HG03159 (cell line): ENCODE data around the gene TCF4.
A peak's percentile ranks its signal among the peaks of the same experiment; 100 is the strongest.

Experiments
- ATAC-seq: cut with Tn5 transposase; IDR thresholded peaks from one replicate; pipeline ENCODE4 v1.9.1; 2021; ENCODE audit warnings: mild to moderate bottlenecking, moderate library complexity; ENCODE audit not compliant: unreplicated experiment

The TCF4 gene

DNA sequence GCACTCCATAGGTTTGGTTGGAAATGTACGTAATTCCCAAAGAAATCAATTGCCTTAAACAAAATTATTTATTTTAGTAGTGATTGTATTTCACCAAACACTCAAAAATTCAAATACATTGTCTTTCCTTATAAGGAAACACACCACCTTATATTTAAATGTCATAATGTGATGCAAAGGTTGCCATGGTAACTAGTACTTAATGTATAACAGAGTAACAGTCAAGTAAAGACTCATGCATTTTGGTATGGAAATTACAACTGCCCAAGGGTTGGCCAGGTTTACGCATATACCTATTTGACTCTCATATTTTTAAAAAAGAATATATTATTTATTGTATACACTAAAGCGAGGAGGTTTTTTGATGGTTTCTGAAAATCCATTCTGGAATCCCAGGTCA lies 231.2 kb downstream of the TCF4 start:
- no peak for ATAC-seq

DNA sequence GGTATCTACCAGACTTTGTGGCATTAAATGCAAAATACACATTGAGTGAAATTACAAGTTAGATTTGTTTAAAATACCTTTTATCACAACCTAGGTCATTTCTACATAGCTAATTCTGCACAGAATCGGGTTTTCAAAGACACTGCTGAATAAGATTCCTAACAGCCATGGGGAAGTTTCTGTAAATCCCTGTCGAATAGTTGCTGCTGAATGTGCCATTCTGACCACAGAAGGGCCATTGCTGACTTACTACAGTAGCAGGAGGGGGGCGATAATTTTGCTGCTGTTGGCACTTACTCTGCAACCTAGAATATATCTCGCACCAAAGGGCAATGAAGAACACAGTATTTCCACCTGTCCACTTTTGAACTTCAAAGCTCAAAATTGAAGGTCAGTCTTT lies 232.8 kb downstream of the TCF4 start:
- ATAC-seq = no peak

DNA sequence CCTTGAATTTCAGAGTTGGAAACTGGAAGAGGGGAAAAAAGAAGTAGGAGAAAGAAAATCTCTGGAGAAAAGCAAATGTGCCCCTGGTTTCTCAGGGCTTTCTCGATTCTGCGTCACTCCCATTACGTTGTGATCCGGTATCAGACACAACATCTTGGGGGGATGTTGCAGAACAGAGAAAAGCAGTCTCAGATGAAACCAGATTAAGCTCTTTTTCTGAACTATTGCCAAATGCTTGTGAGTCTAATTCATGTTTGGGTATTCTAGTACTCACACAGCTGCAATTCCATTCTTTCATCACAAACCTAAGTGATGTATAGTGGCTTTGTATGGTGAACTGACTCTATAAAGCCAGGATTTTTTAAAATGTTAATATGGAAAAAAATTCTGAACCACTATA lies 233.2 kb downstream of the TCF4 start:
- no peak for ATAC-seq

DNA sequence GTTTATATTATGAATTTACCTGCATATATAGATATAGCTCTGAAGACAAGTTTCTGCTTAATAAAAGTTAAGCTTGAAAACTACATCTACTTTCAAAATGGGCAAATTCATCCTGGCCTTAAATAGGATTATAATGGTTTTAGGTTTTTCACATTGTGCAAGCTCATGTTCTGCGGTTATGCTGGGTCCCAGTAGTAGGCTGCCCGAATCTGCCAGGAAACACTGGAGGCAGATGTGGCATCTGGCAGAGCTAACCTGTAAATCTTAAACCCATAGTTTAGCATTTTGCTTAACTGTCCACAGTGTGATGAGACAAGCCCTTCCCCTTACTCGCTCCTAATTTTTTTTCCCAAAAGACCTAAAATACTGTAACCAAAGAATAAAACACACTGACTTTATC lies 234.2 kb downstream of the TCF4 start:
- no peak for ATAC-seq

DNA sequence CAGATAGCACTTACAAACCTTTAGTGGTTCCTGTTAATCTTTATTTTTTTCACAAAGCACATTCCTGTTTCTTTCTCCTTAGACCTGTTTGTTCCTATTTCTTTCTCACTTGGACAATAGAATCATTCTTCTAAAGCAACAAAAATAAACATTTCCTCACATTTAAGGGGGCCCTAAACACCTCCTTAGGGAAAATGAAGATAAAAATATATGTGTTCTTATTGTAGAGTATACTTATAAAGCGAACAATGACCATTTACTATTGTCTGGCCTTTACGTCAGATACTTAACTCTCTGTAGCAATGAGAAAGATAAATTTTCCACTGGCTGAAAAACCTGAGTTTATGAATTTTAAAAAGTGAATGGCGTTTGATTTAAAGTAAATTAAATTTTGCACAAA lies 234.6 kb downstream of the TCF4 start:
- no peak for ATAC-seq

DNA sequence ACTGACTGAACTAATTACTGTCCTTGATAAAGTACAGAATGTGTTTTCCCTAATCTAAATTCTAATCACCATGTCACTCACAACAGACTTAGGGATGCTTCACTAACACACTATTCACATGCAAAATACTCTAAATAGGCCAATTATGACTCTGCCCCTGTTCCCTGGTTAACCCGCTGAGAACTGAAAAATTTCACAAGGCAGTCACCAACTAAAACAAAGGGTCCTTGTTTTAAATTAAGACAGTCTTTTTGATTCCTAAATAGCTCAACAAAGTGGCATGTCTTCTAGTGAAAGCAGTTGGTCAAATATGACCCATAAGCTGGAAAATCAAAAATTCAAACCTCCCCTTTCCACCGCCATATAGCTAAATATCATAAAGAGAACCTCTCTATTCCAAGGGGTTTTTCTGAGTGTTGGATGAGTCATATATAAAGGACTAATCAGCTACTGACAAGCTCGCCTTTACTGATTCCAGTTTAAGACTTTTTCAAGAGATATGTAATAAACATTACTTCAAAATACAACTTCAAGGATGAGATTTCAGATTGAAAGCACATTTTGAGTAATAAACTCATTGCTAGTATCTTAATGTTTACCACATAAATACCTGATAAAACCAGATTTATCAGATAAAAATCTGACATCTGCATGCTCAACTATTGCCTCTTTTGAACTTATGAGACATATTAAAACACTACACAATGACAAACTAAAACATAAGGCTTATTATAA lies 235.8 kb downstream of the TCF4 start:
- ATAC-seq = no peak

DNA sequence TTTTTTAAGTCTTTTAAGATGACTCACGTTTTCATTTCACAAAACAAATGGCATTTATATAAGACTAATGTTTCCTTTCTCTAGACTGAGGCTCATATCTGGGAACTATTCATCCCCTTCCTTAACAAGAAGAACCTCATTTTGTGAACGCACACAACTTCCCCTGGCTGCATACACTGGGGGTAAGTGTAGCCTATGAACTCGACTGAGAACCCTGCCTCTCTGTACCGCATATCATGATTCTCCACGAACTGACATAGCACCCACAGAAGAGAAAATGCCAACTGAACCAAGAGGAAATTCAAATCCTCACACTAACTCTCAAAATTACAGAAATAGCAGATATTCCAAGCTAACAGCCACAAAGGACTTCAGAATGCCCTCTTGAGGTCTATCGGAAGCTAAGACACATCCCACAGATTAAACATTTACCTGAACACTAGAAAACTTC lies 236.7 kb downstream of the TCF4 start:
- no peak for ATAC-seq

DNA sequence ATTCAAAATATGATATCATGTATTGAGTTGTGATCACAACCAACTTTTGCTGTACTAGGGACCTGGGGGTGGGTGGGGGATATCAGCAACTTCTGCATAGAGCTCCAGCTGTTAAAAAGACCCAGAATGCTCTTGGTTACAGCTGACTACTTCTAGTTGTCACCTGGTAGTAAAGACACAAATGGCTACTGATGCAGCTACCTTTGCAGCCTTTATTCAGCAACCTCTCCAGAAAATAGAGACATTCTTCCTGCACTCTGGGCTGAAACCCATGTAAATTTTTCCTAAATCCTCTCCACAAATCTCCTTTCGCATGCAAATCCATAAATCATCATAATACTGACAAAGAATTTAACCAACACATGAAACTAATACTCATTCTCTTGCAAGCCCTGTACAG lies 238.3 kb downstream of the TCF4 start:
- no peak for ATAC-seq

DNA sequence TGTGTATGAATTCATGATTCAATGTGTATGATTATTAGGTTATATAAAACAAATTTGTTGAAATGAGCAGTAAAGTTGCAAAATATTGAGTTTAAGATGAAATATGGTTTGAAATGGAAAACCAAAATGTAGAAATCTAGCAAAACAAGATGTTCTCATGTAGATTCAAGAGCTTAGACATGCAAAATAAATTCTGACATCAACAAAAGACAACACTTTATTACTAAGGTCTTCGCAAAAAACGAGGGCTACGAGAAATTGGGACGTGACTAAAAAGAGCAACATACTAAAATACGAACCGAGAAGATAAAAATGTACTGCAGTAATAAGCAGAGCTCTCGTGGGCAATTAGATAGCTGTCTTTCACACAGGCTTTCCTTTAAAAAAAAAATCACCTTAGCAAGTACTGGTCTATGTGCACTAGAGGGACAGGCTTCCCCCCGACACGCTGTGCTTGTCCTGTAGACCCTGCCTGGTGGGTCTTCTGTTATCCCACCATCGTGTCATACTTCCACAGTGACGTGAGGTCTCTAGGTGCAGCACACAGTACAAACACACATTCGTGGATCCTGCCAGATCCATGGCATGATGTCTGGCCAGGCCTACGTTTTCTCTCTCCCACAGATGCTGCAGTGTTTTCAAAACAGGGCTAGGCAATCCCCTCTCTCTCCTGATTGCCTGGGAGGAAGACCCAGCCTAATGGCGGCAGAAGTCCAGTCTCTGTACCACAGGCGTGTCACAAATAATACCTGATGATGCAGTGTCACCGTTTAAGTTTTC lies 240.8 kb downstream of the TCF4 start:
- no peak for ATAC-seq

DNA sequence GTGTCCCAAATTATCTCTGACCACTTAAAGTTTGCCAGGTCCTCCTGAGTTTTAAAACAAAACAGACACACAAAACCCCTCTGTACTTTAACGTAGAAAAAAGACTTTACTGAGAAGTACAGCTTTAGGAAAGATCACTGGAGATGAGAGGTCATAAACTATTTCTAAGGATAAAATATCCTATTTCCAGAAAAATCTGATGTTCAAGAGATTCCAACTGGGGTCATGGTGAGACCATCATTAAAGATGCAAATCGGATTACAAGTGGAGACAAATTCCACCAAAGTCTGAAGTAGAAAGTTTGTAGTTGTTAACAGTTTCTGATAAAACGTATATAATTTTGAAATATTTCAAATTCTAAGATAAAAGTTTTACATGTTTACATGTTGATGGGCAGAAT lies 241.6 kb downstream of the TCF4 start:
- no peak for ATAC-seq

DNA sequence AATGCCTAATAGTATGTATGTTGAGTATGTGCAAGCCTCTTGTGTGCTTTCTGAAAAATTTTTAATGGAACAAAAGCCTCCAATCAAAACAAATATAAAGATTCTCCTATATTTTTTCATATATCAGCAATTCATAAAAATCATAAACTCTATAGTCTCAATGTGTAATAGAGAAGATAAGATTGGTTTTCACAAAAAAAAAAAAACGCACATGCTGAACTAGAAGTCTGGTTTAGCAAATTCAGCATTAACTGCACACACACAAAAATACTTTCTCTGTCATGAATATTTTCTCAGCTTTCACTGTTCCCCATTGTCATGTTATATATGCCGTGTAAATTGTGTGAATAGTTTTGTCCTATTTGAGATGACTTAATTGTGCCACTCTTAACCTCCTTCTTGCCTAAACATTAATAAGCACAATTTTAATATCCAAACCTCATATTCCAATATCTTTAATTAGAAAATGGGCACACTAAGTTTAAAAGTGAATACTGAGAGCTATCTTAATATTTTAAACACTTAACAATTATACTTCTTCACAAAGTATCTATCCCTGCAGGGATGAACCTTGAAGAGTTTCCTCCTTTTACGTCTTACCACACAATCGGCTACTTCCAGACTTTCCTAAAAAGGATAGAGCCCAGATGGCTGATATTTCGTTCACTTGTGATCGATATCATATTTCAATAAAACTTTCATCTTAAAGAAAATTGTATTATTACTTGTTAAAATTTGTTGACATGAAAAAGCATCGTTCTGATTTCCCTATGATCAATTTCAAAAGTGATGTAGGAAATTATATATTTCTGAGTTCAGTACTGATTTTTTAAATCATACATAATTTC lies 242.7 kb downstream of the TCF4 start:
- ATAC-seq = no peak

DNA sequence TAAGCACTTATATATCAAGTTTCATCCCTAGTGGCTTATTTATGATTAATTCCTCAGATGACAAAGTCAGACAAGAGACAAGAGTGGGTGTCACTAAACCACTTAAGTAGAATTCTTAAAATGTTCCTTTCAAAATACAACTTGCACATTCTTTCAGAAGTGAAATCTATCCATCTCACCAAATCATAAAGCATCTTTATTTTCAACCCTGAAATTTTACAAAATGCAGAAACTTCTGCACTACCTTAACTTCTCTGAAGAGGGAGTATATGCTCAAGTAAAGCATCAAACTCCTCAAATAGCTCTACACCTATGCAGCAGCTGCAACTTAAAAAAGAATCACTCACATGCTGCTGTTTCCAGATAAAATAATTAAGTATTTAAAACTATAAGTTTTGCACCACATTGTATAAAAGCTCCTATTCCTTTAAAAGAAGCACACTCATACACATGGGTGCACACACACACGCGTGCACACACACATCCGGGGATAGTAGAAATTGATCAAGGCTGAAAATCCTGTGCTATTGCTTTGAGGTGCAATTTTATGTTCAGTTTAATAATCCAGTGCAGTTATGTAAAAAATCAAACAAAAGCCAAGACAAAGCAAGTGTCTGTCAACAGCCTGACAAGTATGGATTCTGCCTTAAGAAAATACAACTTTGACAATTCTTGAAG lies 244.5 kb downstream of the TCF4 start:
- peak; percentile 83 for ATAC-seq

DNA sequence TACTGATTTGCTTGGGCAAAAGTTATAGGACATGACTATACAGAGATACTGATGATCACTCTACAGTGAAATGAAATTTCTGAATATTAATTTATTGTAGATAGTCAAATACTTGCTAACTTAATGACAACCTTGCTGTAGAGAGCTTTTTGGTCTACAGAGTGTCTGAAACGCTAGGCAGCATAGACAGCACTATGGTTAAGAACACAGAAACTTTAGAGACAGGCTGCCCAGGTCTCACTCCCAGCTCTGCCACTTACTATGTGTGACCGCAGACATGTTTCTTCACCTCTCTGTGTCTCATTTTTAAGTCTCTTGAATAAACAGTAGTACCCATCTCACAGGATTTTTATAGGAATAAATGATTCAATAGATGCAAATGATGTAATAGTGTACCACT lies 247.0 kb downstream of the TCF4 start:
- ATAC-seq = no peak

DNA sequence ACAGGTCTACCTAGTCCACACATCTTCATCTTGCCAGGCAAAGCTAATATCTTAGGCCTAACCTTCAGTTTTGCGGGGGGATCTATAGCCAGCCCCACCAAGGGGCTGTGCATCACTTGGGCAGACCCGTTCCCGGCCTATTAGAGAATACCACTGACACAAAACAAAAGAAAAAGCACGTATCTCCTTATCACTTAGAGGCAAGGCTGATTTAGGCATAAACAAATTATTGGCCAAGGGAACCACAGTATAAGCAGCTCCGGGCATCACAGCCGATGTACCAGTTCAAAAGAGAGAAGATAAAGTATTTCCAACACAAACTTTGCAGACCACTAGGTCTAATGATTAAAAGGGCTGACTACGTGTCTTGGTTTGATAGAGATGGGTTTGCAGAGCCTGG lies 248.0 kb downstream of the TCF4 start:
- no peak for ATAC-seq

DNA sequence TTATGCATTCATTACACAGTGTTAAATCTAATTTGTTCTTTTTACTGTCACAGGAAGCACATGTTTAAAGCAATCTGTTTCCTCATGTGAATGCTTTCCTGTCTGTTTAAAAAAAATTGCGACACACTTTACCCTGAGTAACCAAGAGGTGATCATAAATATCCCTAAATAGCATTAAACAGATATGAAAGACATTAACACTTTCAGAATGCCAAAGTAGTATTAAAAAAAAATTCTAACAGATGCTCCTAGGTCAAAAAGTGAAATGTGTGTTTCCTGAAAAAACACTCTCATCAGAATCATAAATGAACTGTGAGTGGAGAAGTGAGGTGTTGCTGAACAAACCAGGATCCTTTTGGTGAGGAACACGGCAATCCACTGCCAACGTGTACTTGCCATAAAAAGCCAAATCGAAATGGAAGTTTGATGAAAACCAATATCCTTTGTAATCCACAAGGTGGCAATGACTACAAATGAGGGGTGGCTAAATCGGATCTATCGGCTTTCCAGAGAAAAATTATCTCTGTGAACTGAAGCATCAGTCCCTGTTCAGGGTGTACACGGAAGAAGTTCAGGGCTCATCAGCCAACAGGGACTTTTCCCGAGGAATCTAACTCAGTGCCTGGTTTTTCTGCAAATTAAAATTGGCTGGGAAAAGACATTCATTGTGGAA lies 248.9 kb downstream of the TCF4 start:
- no peak for ATAC-seq

DNA sequence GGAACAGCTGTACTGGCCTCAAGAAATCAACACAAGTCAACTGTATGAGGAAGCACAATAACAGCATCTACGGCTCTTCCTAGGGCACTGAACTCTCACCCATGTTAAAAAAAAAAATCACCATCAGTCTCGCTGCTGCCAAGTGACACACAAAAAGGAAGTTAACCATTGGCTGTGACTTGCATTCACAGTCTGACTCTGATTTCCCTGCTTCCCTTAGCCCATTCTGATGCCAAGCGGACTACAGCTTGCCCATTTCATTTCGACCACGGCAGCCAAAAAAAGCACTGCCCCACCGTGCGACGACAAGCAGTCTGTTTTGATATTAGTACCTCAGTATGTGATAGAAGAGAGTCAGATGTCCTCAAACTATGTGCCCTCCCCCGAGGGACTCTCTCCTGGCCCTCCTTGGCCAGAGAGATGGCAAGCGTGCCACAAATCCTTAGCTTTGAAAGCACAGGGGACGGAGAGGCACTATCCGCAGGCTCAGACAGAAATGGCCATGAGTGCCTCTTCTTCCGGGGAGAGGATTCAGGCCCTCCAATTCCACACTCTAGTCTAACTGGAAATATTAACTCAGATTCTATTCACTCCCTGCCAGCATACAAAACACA lies 250.0 kb downstream of the TCF4 start:
- ATAC-seq = no peak

DNA sequence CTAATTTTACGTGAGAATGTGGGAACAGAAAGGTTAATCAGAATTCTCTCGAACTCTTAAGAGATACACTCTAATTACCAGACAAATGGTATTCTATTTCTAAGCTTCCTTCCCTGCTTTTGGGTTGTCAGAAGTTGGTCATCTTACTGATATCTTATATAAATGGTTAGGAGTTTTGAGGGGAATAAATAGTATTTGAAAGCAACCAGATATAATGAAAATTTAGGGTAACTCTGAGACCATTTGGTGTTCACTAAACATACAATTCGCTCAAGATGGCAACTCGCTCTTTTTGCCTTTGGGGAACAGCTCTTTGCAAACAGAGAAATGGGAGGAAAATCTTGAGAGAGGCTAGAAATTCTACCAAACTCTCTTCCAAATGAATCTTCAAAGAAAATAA lies 250.9 kb downstream of the TCF4 start:
- no peak for ATAC-seq

DNA sequence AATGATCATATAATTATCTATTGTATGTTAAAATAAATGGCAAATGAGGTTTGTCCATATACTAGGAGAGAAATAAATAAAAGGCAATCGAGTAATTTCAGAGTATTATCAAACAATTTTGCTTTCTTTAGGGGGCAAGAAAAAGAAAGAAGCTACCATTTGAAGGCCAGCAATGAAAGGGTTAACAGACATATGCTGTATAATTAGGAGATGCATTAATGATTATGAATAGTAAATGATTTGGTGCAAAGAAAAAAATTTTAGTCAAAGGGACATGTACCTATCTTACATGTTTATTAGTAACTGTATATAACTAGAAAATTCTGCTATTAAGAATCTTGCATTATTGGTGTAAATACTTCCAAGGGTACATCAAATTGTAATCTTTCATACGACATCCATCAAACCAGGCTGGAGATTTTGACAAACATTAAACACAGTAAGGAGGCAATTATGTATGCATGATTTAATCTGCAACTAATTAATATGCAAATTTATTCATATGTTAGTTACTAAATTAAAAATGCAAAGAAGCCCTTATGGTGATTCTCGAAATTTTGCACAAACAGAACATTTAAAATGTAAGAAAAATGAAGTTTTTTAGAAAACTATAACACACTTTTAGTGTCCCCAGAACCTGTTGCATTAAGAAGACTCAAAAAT lies 251.4 kb downstream of the TCF4 start:
- ATAC-seq = no peak

DNA sequence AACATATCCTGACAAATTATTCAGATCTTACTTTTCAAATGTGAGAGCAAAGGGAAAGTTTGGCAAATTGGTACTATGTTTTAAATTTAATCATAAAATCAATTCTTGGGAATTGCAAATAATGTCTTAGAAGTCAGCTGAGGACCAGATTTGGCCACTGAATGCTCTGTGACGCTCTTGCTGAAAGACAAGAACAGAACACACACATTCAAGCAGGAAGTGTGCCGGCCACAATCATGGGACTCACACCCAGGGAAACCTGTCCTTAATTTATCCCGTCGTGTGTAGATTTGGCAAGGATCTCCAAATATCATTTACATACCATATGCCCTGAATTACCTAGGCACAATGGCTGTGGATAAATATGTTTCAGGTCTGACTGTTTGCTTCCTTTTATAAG lies 253.1 kb downstream of the TCF4 start:
- ATAC-seq = no peak

DNA sequence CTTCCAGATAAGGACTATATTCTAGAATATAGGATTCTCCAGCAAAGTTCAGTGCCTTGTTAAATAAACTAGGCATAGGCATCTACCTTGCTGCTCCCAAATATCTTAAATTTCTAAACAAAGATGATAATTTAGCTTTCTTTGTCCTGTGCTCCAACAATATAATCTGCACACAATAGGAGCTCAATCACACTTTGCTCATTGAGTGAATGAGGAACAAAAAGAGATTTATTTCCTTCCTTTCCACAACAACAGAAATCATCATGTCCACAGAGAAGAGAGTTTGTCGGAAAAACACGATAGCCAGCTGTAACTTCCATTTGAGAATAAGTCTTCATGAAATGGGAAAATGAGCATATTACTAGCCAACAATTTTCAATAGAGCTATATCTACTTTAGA lies 256.7 kb downstream of the TCF4 start:
- ATAC-seq = no peak
